Pancreas (tissue), 10 donors: ENCODE data around the gene KCTD12. TPM values are rescaled to one million over a fixed set of nuclear protein-coding genes. Genes with fewer than 3 reads are reported as not detected.

Experiments used
- ATAC-seq, 4 donors: fragments of 200-7000 bp; cut with Tn5 transposase; one replicate each; pipeline versions ENCODE4 v1.8.0 to v1.9.1; 2020; ENCODE audit warnings: mild to moderate bottlenecking in 4 of 4, moderate library complexity in 4 of 4
- DNase-seq, 6 donors: peaks; one replicate each; pipeline ENCODE4 v3.0.0-alpha.2; 2020
- FAIRE-seq: peaks from 2 replicates; lab custom pipeline; 2012; peaks lifted over from hg19 to GRCh38; lab: Jason Lieb, UNC
- H3K27ac ChIP-seq, 4 donors: fragments of 200-600 bp; sonication (generic); 1 replicate in 3 of 4; 2 replicates in 1 of 4; pipeline versions ENCODE4 v1.5.0 to v1.8.0; 2020
- H3K27me3 ChIP-seq, 4 donors: fragments of 200-600 bp; one replicate each; pipeline ENCODE4 v1.8.0; 2021
- H3K36me3 ChIP-seq, 3 donors: fragments of 200-600 bp; sonication (generic) in 1 of 3; one replicate each; pipeline versions ENCODE4 v1.5.0 to v1.8.0; 2020 to 2021
- H3K4me1 ChIP-seq, 3 donors: fragments of 200-600 bp; one replicate each; pipeline ENCODE4 v1.8.0; 2021
- H3K4me3 ChIP-seq, 4 donors: fragments of 200-600 bp; sonication (generic) in 2 of 4; one replicate each; pipeline versions ENCODE4 v1.5.0 to v1.8.0; 2020 to 2021
- H3K9me3 ChIP-seq, 4 donors: fragments of 200-600 bp; one replicate each; pipeline ENCODE4 v1.8.0; 2021
- CTCF ChIP-seq, 4 donors: fragments of 200-600 bp; sonication (generic) in 3 of 4; IDR thresholded peaks; one replicate each; pipeline versions ENCODE4 v1.5.0 to v1.8.0; 2021; ENCODE audit warnings: antibody characterized with exemption in 4 of 4
- WGBS, 2 donors: extraction: QIAGEN DNeasy Blood & Tissue Kit; methylation state at CpG; one replicate each; pipeline ENCODE4 v1.1.7; 2013; 5-methylcytosine and 5-hydroxymethylcytosine counted together
- intact Hi-C, 3 donors: fragments of 100-400 bp; cut with DNase I; formaldehyde crosslinking; loops; one replicate each; pipeline versions ENCODE4 v1.11.1 to v1.14.2; 2022
- polyA plus RNA-seq, 2 donors: library from polyadenylated mRNA; stranded (reverse); fragments of 200-250 nt; gene quantifications; one replicate each; pipeline ENCODE4 v1.2.3, GENCODE V29; 2013
- total RNA-seq, 6 donors: library from RNA; stranded (reverse); fragmentation: NEBNext Ultra II Directional in 4 of 6; extraction: Animal tissue kit (Norgen Biotek cat#: 25700) in 4 of 6; gene quantifications; one replicate each; pipeline versions ENCODE4 v1.2.1 to v1.2.4, GENCODE V29; 2021 to 2023
- donor health status: healthy with polysubstance abuse.
- donor health status: DM: no; HTN: no; CAD: no; lungs with moderate emphysema.
- donor health status: DM: no; HTN: no; CAD: no.
- donor health status: control.
- donor health status: control.
- donor health status: Bipolar disorder and iron deficiency.
- donor health status: DM: yes; HTN: yes; CAD: no.
- donor health status: DM: no; HTN: no; CAD: no.
- donor health status: DM: no; HTN: no; CAD: no.
- donor health status: DM: yes; HTN: yes; CAD: no.

KCTD12 gene
- total and polyA plus RNA-seq, 8 donors, result 6.3 to 46.1 (median 14.8) TPM

- Histone ChIP-seq H3K4me1 (no peaks in the 10 kb centered on the region), H3K27ac (no peak overlapping the region), H3K4me3 (no peak overlapping the region), H3K36me3 (no peaks in the 10 kb centered on the region), H3K9me3 (no peaks in the 10 kb centered on the region), H3K27me3 (no peaks in the 10 kb centered on the region)
- no peak for TF ChIP-seq CTCF (IDR thresholded peaks at IDR 0.05)
- WGBS, 2 donors, result 51 to 65% methylated on average over 2 of the region's 2 CpGs
- FAIRE-seq, result no peak
- intact Hi-C loops, result no loop called here
- no peak for DNase-seq
- no peak for ATAC-seq
Measured at GRCh38 chr13:76872675-76873074, 13.5 kb downstream of the KCTD12 start.

GRCh38 chr13:76871432-76871831 is 14.8 kb downstream of the KCTD12 start:
- 73 to 85% methylated on average over 3 of the region's 3 CpGs for WGBS, 2 donors
- intact Hi-C loops, result no loop called here
- H3K9me3 ChIP-seq, result no peaks in the 10 kb centered on the region

GRCh38 chr13:76868371-76868770 is 17.8 kb downstream of the KCTD12 start:
- Histone ChIP-seq H3K9me3 (no peaks in the 10 kb centered on the region), H3K27ac (no peak overlapping the region), H3K4me1 (no peaks in the 10 kb centered on the region), H3K4me3 (no peak overlapping the region), H3K36me3 (no peaks in the 10 kb centered on the region), H3K27me3 (no peaks in the 10 kb centered on the region)
- ATAC-seq (no peak), FAIRE-seq (no peak), DNase-seq (no peak)
- no peak for TF ChIP-seq CTCF (IDR thresholded peaks at IDR 0.05)
- intact Hi-C loops, result no loop called here

More at GRCh38 chr13:76871432-76871831, 14.8 kb downstream of the KCTD12 start:
- H3K27me3 ChIP-seq, result no peaks in the 10 kb centered on the region
- TF ChIP-seq CTCF (IDR thresholded peaks at IDR 0.05), result no peak
- ATAC-seq (no peak), DNase-seq (no peak), FAIRE-seq (no peak)
- no peak overlapping the region for H3K4me3 ChIP-seq
- H3K36me3 ChIP-seq, result no peaks in the 10 kb centered on the region
- H3K4me1 ChIP-seq, result no peaks in the 10 kb centered on the region
- H3K27ac ChIP-seq, result no peak overlapping the region

GRCh38 chr13:76865996-76866503 is 20.2 kb downstream of the KCTD12 start:
- intact Hi-C loops, result no loop called here
- DNase-seq (no peak), FAIRE-seq (no peak), ATAC-seq (no peak)
- no peak for TF ChIP-seq CTCF (IDR thresholded peaks at IDR 0.05)
- Histone ChIP-seq H3K4me1 (no peaks in the 10 kb centered on the region), H3K4me3 (no peak overlapping the region), H3K9me3 (no peaks in the 10 kb centered on the region), H3K36me3 (no peaks in the 10 kb centered on the region), H3K27me3 (no peaks in the 10 kb centered on the region), H3K27ac (no peak overlapping the region)
- WGBS, 2 donors, result 43 to 46% methylated on average over 1 of the region's 1 CpG

- TF ChIP-seq CTCF (IDR thresholded peaks at IDR 0.05), result no peak
Measured at GRCh38 chr13:76865109-76865508, 21.1 kb downstream of the KCTD12 start.

More at GRCh38 chr13:76865109-76865508, 21.1 kb downstream of the KCTD12 start:
- Histone ChIP-seq H3K27me3 (no peaks in the 10 kb centered on the region), H3K4me1 (no peaks in the 10 kb centered on the region), H3K27ac (no peak overlapping the region), H3K9me3 (no peaks in the 10 kb centered on the region), H3K36me3 (no peaks in the 10 kb centered on the region), H3K4me3 (no peak overlapping the region)
- DNase-seq, result no peak
- 67 to 69% methylated on average over 4 of the region's 4 CpGs for WGBS, 2 donors
- no peak for FAIRE-seq
- intact Hi-C loops, result no loop called here
- ATAC-seq, result no peak
